Activated CD4-positive, CD25-positive, alpha-beta regulatory T cell (primary cell): ENCODE measurements around the gene PDE4A.
A peak's percentile ranks its signal among the peaks of the same experiment; 100 is the strongest.
"Not testable (repeated sequence)": the region's sequence is repeated elsewhere in the genome, so short reads cannot be mapped to it uniquely, and the experiment has no call there.

Experiments used
- DNase-seq, 4 experiments: peaks; one replicate each; lab custom pipeline; 2025; lab: John Stamatoyannopoulos, UW

The PDE4A gene

GRCh38 chr19:10424011-10424637 is 3.8 kb downstream of the PDE4A start:
- peak; percentile 34 to 55 (median 38) for DNase-seq

GRCh38 chr19:10427169-10427568 is 6.8 kb downstream of the PDE4A start:
- DNase-seq: no peak

- no peak for DNase-seq
Observed at GRCh38 chr19:10428996-10429381, 8.7 kb downstream of the PDE4A start.

GRCh38 chr19:10430505-10431253 is 10.3 kb downstream of the PDE4A start:
- no peak for DNase-seq

- no peak for DNase-seq
Observed at GRCh38 chr19:10431254-10431942, 11.1 kb downstream of the PDE4A start.

GRCh38 chr19:10431943-10432735 is 11.8 kb downstream of the PDE4A start:
- DNase-seq: peak in 2 of 4 experiments; percentile 43 to 60

- no peak for DNase-seq
Observed at GRCh38 chr19:10432736-10433130, 12.4 kb downstream of the PDE4A start.

GRCh38 chr19:10433131-10433536 is 12.8 kb downstream of the PDE4A start:
- no peak for DNase-seq

- DNase-seq: no peak
Observed at GRCh38 chr19:10439588-10439987, 19.2 kb downstream of the PDE4A start.

- DNase-seq: no peak
Observed at GRCh38 chr19:10442698-10443097, 22.4 kb downstream of the PDE4A start.

- DNase-seq: no peak
Observed at GRCh38 chr19:10449037-10449436, 28.7 kb downstream of the PDE4A start.

GRCh38 chr19:10450191-10450852 is 30.0 kb downstream of the PDE4A start:
- DNase-seq: no peak

- DNase-seq: no peak
Observed at GRCh38 chr19:10450853-10451609, 30.7 kb downstream of the PDE4A start.

- DNase-seq: no peak
Observed at GRCh38 chr19:10452726-10453618, 32.6 kb downstream of the PDE4A start.

- no peak for DNase-seq
Observed at GRCh38 chr19:10453852-10454251, 33.5 kb downstream of the PDE4A start.

- DNase-seq: no peak
Observed at GRCh38 chr19:10454267-10454666, 33.9 kb downstream of the PDE4A start.

GRCh38 chr19:10458733-10459132 is 38.4 kb downstream of the PDE4A start:
- not testable (repeated sequence) for DNase-seq

GRCh38 chr19:10460714-10461046 is 40.3 kb downstream of the PDE4A start:
- DNase-seq: no peak

GRCh38 chr19:10461047-10461949 is 41.0 kb downstream of the PDE4A start:
- DNase-seq: peak; percentile 67 to 82 (median 74)
